Right kidney (tissue), 1 donor: ENCODE measurements around the gene DKK1.
"Not testable (repeated sequence)": the region's sequence is repeated elsewhere in the genome, so short reads cannot be mapped to it uniquely, and the experiment has no call there.

Source experiments
- DNase-seq: peaks from one replicate; pipeline ENCODE4 v3.0.0-alpha.2; 2016

DKK1 gene

DNA sequence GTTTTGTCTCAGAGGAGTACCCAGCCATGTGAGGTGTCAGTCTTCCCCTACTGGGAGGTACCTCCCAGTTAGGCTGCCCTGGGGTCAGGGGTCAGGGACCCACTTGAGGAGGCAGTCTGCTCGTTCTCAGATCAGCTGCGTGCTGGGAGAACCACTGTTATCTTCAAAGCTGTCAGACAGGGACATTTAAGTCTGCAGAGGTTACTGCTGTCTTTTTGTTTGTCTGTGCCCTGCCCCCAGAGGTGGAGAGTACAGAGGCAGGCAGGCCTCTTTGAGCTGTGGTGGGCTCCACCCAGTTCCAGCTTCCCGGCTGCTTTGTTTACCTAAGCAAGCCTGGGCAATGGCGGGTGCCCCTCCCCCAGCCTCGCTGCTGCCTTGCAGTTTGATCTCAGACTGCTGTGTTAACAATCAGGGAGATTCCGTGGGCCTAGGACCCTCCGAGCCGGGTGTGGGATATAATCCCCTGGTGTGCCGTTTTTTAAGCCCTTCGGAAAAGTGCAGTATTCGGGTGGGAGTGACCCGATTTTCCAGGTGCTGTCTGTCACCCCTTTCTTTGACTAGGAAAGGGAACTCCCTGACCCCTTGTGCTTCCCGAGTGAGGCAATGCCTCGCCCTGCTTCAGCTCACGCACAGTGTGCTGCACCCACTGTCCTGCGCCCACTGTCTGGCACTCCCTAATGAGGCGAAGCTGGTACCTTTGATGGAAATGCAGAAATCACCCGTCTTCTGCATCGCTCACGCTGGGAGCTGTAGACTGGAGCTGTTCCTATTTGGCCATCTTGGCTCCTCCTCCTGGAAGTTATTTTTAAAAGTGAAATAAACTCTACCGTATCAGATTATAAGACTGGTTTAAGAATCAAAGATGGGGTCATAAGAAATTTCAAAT, 51.7 kb downstream of the DKK1 start:
- not testable (repeated sequence) for DNase-seq
